HCT116 (cell line): Measurements from ENCODE around the gene SNTB2. TPM values are rescaled to one million over a fixed set of nuclear protein-coding genes. Genes with fewer than 3 reads are reported as not detected.

Experiments
- ATAC-seq: fragments of 200-7000 bp; cut with Tn5 transposase; 2 replicates; pipeline ENCODE4 v1.9.1; 2020; ENCODE audit warnings: mild to moderate bottlenecking, moderate library complexity
- BruUV-seq: library from RNA; stranded (reverse); fragments of 400-500 nt; replicated peaks from 2 replicates; lab custom pipeline; 2021; lab: Mats Ljungman, UMichigan
- CTCF ChIA-PET: fragments of 300-600 bp; sonication (Branson Sonifier 250); formaldehyde crosslinking; loops from one replicate; lab custom pipeline; 2021; ENCODE audit warnings: antibody characterized with exemption; lab: Charles Lee
- POLR2A ChIA-PET: fragments of 300-600, 350-600 bp; sonication (Branson Sonifier 250); formaldehyde crosslinking; loops from one replicate; lab custom pipeline; 2021; ENCODE audit warnings: antibody characterized with exemption; lab: Charles Lee
- RAD21 ChIA-PET, 2 experiments: fragments of 300-600 bp; sonication (Branson Sonifier 250); formaldehyde crosslinking; loops; one replicate each; lab custom pipeline; 2023; ENCODE audit warnings: low total read pairs in 2 of 2; ENCODE audit not compliant: uncharacterized antibody in 2 of 2, unreplicated experiment in 2 of 2, low non-redundant PET in 1 of 2; lab: Charles Lee
- DNase-seq: peaks from one replicate; pipeline ENCODE4 v3.0.0-alpha.2; 2010; ENCODE audit warnings: low read depth, low spot score
- H2AFZ ChIP-seq: fragments of 200-600 bp; shearing (Covaris generic), sonication (generic); 2 replicates; pipeline ENCODE4 v1.6.1; 2017; ENCODE audit warnings: low read depth, mixed run types, mixed read lengths, antibody characterized with exemption, low read length; ENCODE audit not compliant: poor library complexity, severe bottlenecking
- H3K27ac ChIP-seq: 2 replicates; pipeline ENCODE4 v1.5.1; 2012; ENCODE audit warnings: low read depth, low read length
- H3K27me3 ChIP-seq: fragments of 200-600 bp; sonication (generic); 2 replicates; pipeline ENCODE4 v1.6.1; 2016; ENCODE audit warnings: mixed run types, low read length, mixed read lengths; ENCODE audit not compliant: insufficient read depth
- H3K36me3 ChIP-seq, 2 experiments: fragments of 200-500 bp in 1 of 2; fragments of 200-600 bp in 1 of 2; sonication (Bioruptor generic) in 1 of 2; sonication (generic) in 1 of 2; 2 replicates each; pipeline versions ENCODE4 v1.5.1 to v1.6.1; 2014 to 2016; ENCODE audit warnings: low read length in 2 of 2, inconsistent platforms in 1 of 2, mixed read lengths in 1 of 2, mixed run types in 1 of 2; ENCODE audit not compliant: insufficient read depth in 2 of 2, control insufficient read depth in 1 of 2
- H3K4me1 ChIP-seq, 2 experiments: fragments of 200-600 bp in 1 of 2; sonication (generic) in 1 of 2; 2 replicates each; pipeline versions ENCODE4 v1.5.1 to v1.6.1; 2012 to 2017; ENCODE audit warnings: low read length in 2 of 2, inconsistent platforms in 1 of 2, mild to moderate bottlenecking in 1 of 2, mixed read lengths in 1 of 2, mixed run types in 1 of 2, moderate library complexity in 1 of 2; ENCODE audit not compliant: insufficient read depth in 2 of 2, control insufficient read depth in 1 of 2
- H3K4me2 ChIP-seq: fragments of 200-600 bp; sonication (generic); 2 replicates; pipeline ENCODE4 v1.6.1; 2017; ENCODE audit warnings: mixed run types, low read length, mixed read lengths
- H3K4me3 ChIP-seq, 2 experiments: fragments of 200-600 bp in 1 of 2; sonication (generic) in 1 of 2; replicated peaks in 1 of 2; 2 replicates each; pipeline ENCODE4 v1.5.1; 2011 to 2016; ENCODE audit warnings: low read length in 2 of 2, control low read depth in 1 of 2, low read depth in 1 of 2, mild to moderate bottlenecking in 1 of 2, mixed read lengths in 1 of 2, mixed run types in 1 of 2
- H3K79me2 ChIP-seq: fragments of 200-600 bp; sonication (generic); 2 replicates; pipeline ENCODE4 v1.6.1; 2017; ENCODE audit warnings: mild to moderate bottlenecking, mixed run types, low read length, moderate library complexity, mixed read lengths; ENCODE audit not compliant: insufficient read depth
- H3K9ac ChIP-seq: fragments of 200-600 bp; sonication (generic); 2 replicates; pipeline ENCODE4 v1.6.1; 2016; ENCODE audit warnings: low read length, mixed read lengths
- H3K9me2 ChIP-seq: fragments of 200-600 bp; sonication (generic), shearing (Covaris generic); 2 replicates; pipeline ENCODE4 v1.6.1; 2017; ENCODE audit warnings: mixed run types, mild to moderate bottlenecking, moderate library complexity; ENCODE audit not compliant: insufficient read depth
- H3K9me3 ChIP-seq, 2 experiments: fragments of 200-500 bp in 1 of 2; fragments of 200-600 bp in 1 of 2; sonication (Bioruptor generic) in 1 of 2; sonication (generic) in 1 of 2; 2 replicates each; pipeline ENCODE4 v1.6.1; 2014 to 2017; ENCODE audit warnings: low read length in 2 of 2, mixed read lengths in 2 of 2, inconsistent platforms in 1 of 2, low read depth in 1 of 2, mild to moderate bottlenecking in 1 of 2, mixed run types in 1 of 2, moderate library complexity in 1 of 2; ENCODE audit not compliant: control insufficient read depth in 1 of 2, insufficient read depth in 1 of 2
- H4K20me1 ChIP-seq: fragments of 200-600 bp; sonication (generic), shearing (Covaris generic); 2 replicates; pipeline ENCODE4 v1.6.1; 2017; ENCODE audit warnings: mixed run types, mild to moderate bottlenecking, moderate library complexity; ENCODE audit not compliant: insufficient read depth
- ATF3 ChIP-seq: IDR thresholded peaks from 2 replicates; pipeline ENCODE4 v1.6.1; 2012
- CEBPB ChIP-seq: IDR thresholded peaks from 2 replicates; pipeline ENCODE4 v1.6.1; 2012; ENCODE audit warnings: low read depth
- POLR2A ChIP-seq: IDR thresholded peaks from 2 replicates; pipeline ENCODE4 v1.7.0; 2011; ENCODE audit warnings: borderline replicate concordance; ENCODE audit not compliant: insufficient read depth, insufficient read length; ENCODE audit errors: extremely low read depth
- REST ChIP-seq: IDR thresholded peaks from 2 replicates; pipeline ENCODE4 v1.6.1; 2012; ENCODE audit warnings: low read depth
- SIN3A ChIP-seq: IDR thresholded peaks from 2 replicates; pipeline ENCODE4 v1.6.1; 2012; ENCODE audit warnings: low read depth
- SP1 ChIP-seq: IDR thresholded peaks from 2 replicates; pipeline ENCODE4 v1.6.1; 2012; ENCODE audit warnings: low read depth
- SRF ChIP-seq: IDR thresholded peaks from 2 replicates; pipeline ENCODE4 v1.6.1; 2012; ENCODE audit warnings: low read depth
- TCF7L2 ChIP-seq: IDR thresholded peaks from 2 replicates; pipeline ENCODE4 v1.7.0; 2011; ENCODE audit warnings: borderline replicate concordance, inconsistent platforms; ENCODE audit not compliant: insufficient read depth, insufficient read length; ENCODE audit errors: extremely low read depth
- YY1 ChIP-seq: IDR thresholded peaks from 2 replicates; pipeline ENCODE4 v1.6.1; 2011; ENCODE audit warnings: low read length, low read depth, moderate library complexity, mild to moderate bottlenecking; ENCODE audit not compliant: insufficient replicate concordance; ENCODE audit errors: extremely low read depth
- ZBTB33 ChIP-seq: IDR thresholded peaks from 2 replicates; pipeline ENCODE4 v1.6.1; 2011; ENCODE audit warnings: mild to moderate bottlenecking, low read length, moderate library complexity; ENCODE audit not compliant: insufficient replicate concordance; ENCODE audit errors: extremely low read depth
- intact Hi-C: fragments of 100-400 bp; cut with micrococcal nuclease; formaldehyde crosslinking; loops from 2 replicates; pipeline ENCODE4 v1.10.0; 2022
- total RNA-seq: library from RNA; stranded (reverse); gene quantifications from one replicate; pipeline ENCODE4 v1.2.1, GENCODE V29; 2021; ENCODE audit not compliant: unreplicated experiment

SNTB2 gene
- total RNA-seq, 1 experiment from 2014 or later, result 38.1 TPM

- Histone ChIP-seq H2AFZ (no peak overlapping the region), H3K9ac (no peak overlapping the region), H3K27ac (no peak overlapping the region), H3K36me3 (no peaks in the 10 kb centered on the region), H3K79me2 (no peaks in the 10 kb centered on the region), H3K4me2 (no peak overlapping the region), H3K4me3 (no peak overlapping the region), H3K9me3 (no peaks in the 10 kb centered on the region), H3K27me3 (no peaks in the 10 kb centered on the region), H3K9me2 (no peaks in the 10 kb centered on the region), H4K20me1 (peaks cover 5% of the 10 kb centered on the region; the same call in 1 of the 2 replicates), H3K4me1 (no peaks in the 10 kb centered on the region)
- TF ChIP-seq POLR2A (no peak), CEBPB (no peak), REST (no peak), ATF3 (no peak), SRF (no peak), SIN3A (no peak), ZBTB33 (no peak), YY1 (no peak), TCF7L2 (no peak), SP1 (no peak)
- ATAC-seq, result no peak
- ChIA-PET CTCF (interaction anchor here (1.1 to 1.2 kb wide), 2 partner anchors 9 to 18 kb away, joined by 3 to 4 read pairs; no protein-coding TSS in a partner anchor), RAD21 (no interaction called here), POLR2A (no interaction called here)
- no peak for DNase-seq
- intact Hi-C loops, result loop anchor here (10.0 kb wide), 1 partner anchor 83 kb away; no protein-coding TSS in a partner anchor
- no TSS peak for BruUV-seq
Measured at GRCh38 chr16:69277413-69277812, 90.4 kb downstream of the SNTB2 start.
